Loucy (cell line): Measurements from ENCODE around the gene ETS2.

Experiments
- H2AFZ ChIP-seq: fragments of 200-600 bp; sonication (generic); 2 replicates; pipeline ENCODE4 v1.6.0; 2016; ENCODE audit warnings: antibody characterized with exemption, mild to moderate bottlenecking, low read length, moderate library complexity
- H3F3A ChIP-seq: fragments of 200-600 bp; 2 replicates; pipeline ENCODE4 v1.6.0; 2016; ENCODE audit warnings: antibody characterized with exemption, low read depth, mild to moderate bottlenecking
- H3K27me3 ChIP-seq: fragments of 200-600 bp; sonication (generic); 2 replicates; pipeline ENCODE4 v1.6.1; 2014; ENCODE audit warnings: low read length, mild to moderate bottlenecking; ENCODE audit not compliant: insufficient read depth, poor library complexity, severe bottlenecking
- H3K36me3 ChIP-seq: fragments of 200-600 bp; sonication (generic); 2 replicates; pipeline ENCODE4 v1.6.1; 2016; ENCODE audit warnings: low read length; ENCODE audit not compliant: insufficient read depth
- H3K4me1 ChIP-seq: fragments of 200-600 bp; sonication (generic); 2 replicates; pipeline ENCODE4 v1.5.1; 2014; ENCODE audit warnings: low read length, mild to moderate bottlenecking; ENCODE audit not compliant: insufficient read depth, poor library complexity, severe bottlenecking
- H3K4me2 ChIP-seq: fragments of 200-600 bp; sonication (generic); 2 replicates; pipeline ENCODE4 v1.6.0; 2014; ENCODE audit warnings: antibody characterized with exemption, low read length, low read depth, mild to moderate bottlenecking; ENCODE audit not compliant: poor library complexity, severe bottlenecking
- H3K4me3 ChIP-seq: fragments of 200-600 bp; sonication (generic); 2 replicates; pipeline ENCODE4 v1.5.1; 2014; ENCODE audit warnings: low read length, mild to moderate bottlenecking, mixed read lengths; ENCODE audit not compliant: poor library complexity, severe bottlenecking
- H3K79me2 ChIP-seq: fragments of 200-600 bp; sonication (generic); 2 replicates; pipeline ENCODE4 v1.6.1; 2014; ENCODE audit warnings: low read length; ENCODE audit not compliant: insufficient read depth
- H3K9ac ChIP-seq: fragments of 200-600 bp; sonication (generic); 2 replicates; pipeline ENCODE4 v1.6.0; 2014; ENCODE audit warnings: mild to moderate bottlenecking, low read depth, low read length, moderate library complexity; ENCODE audit not compliant: poor library complexity, severe bottlenecking
- H3K9me2 ChIP-seq: fragments of 200-600 bp; sonication (generic); replicated peaks from 2 replicates; pipeline ENCODE4 v1.6.1; 2016; ENCODE audit warnings: low read depth, low read length, mixed read lengths
- H3K9me3 ChIP-seq: fragments of 200-600 bp; sonication (generic); 2 replicates; pipeline ENCODE4 v1.6.1; 2014; ENCODE audit warnings: mild to moderate bottlenecking, antibody characterized with exemption, low read length, low read depth; ENCODE audit not compliant: insufficient read depth
- H4K20me1 ChIP-seq: fragments of 200-600 bp; sonication (generic); 2 replicates; pipeline ENCODE4 v1.6.0; 2014; ENCODE audit warnings: antibody characterized with exemption, low read length, mild to moderate bottlenecking; ENCODE audit not compliant: insufficient read depth, poor library complexity, severe bottlenecking
- CTCF ChIP-seq: fragments of 200-600 bp; sonication (generic); conservative IDR thresholded peaks from 2 replicates; pipeline ENCODE4 v1.5.1; 2014; ENCODE audit warnings: mild to moderate bottlenecking, antibody characterized with exemption, low read length
- EZH2phosphoT487 ChIP-seq: fragments of 200-600 bp; IDR thresholded peaks from 2 replicates; pipeline ENCODE4 v1.6.1; 2018; ENCODE audit warnings: antibody characterized with exemption, mild to moderate bottlenecking, moderate library complexity, borderline replicate concordance

Gene ETS2

GRCh38 chr21:38807441-38807871, 1.7 kb downstream of the ETS2 start:
- Histone ChIP-seq H3K9me3 (no peaks in the 10 kb centered on the region), H2AFZ (no peak overlapping the region), H3K4me3 (peak overlapping the region; percentile 93), H3K4me2 (peak overlapping the region; percentile 83), H3K9me2 (no peaks in the 10 kb centered on the region), H3K4me1 (peaks cover 60% of the 10 kb centered on the region), H3F3A (no peaks in the 10 kb centered on the region), H3K9ac (peak overlapping the region; percentile 89), H4K20me1 (peaks cover 51% of the 10 kb centered on the region), H3K36me3 (peaks cover 9% of the 10 kb centered on the region; the same call in 1 of the 2 replicates), H3K27me3 (no peaks in the 10 kb centered on the region), H3K79me2 (peaks cover 77% of the 10 kb centered on the region)
- no peak for TF ChIP-seq EZH2phosphoT487
- TF ChIP-seq CTCF, result no peak

GRCh38 chr21:38807986-38808385, 2.3 kb downstream of the ETS2 start:
- no peak overlapping the region for H2AFZ ChIP-seq
- H3K9me2 ChIP-seq, result no peaks in the 10 kb centered on the region
- H3K36me3 ChIP-seq, result peaks cover 13% of the 10 kb centered on the region; the same call in 1 of the 2 replicates
- H3K9me3 ChIP-seq, result no peaks in the 10 kb centered on the region
- H3K4me3 ChIP-seq, result peak overlapping the region; percentile 93
- H4K20me1 ChIP-seq, result peaks cover 51% of the 10 kb centered on the region
- peaks cover 79% of the 10 kb centered on the region for H3K79me2 ChIP-seq
- H3K9ac ChIP-seq, result peak overlapping the region; percentile 89
- peaks cover 60% of the 10 kb centered on the region for H3K4me1 ChIP-seq
- no peaks in the 10 kb centered on the region for H3K27me3 ChIP-seq
- no peaks in the 10 kb centered on the region for H3F3A ChIP-seq
- peak overlapping the region; percentile 83 for H3K4me2 ChIP-seq
- TF ChIP-seq EZH2phosphoT487, result no peak
- TF ChIP-seq CTCF, result no peak

- peaks cover 51% of the 10 kb centered on the region for H4K20me1 ChIP-seq
- H3K9ac ChIP-seq, result peak overlapping the region; percentile 16
- H3K4me2 ChIP-seq, result peak overlapping the region; percentile 83
- no peaks in the 10 kb centered on the region for H3K27me3 ChIP-seq
- no peaks in the 10 kb centered on the region for H3F3A ChIP-seq
- no peaks in the 10 kb centered on the region for H3K9me3 ChIP-seq
- no peaks in the 10 kb centered on the region for H3K9me2 ChIP-seq
- TF ChIP-seq CTCF (no peak), EZH2phosphoT487 (no peak)
- peaks cover 26% of the 10 kb centered on the region; the same call in 1 of the 2 replicates for H3K36me3 ChIP-seq
- H3K79me2 ChIP-seq, result peaks cover 86% of the 10 kb centered on the region
- H2AFZ ChIP-seq, result no peak overlapping the region
- peak overlapping the region; percentile 93 for H3K4me3 ChIP-seq
- peaks cover 60% of the 10 kb centered on the region for H3K4me1 ChIP-seq
Measured at GRCh38 chr21:38809198-38809878, 3.6 kb downstream of the ETS2 start.
